Erythroblast (primary cell): Measurements from ENCODE around the gene SIGLEC8.

ENCODE experiments used
- GATA1 ChIP-seq: IDR thresholded peaks from 2 replicates; pipeline ENCODE4 v1.6.1; 2011; ENCODE audit warnings: low read depth, mild to moderate bottlenecking, control low read depth, low read length, moderate library complexity
- POLR2A ChIP-seq: IDR thresholded peaks from 2 replicates; pipeline ENCODE4 v1.6.1; 2011; ENCODE audit warnings: mild to moderate bottlenecking, low read length

DNA sequence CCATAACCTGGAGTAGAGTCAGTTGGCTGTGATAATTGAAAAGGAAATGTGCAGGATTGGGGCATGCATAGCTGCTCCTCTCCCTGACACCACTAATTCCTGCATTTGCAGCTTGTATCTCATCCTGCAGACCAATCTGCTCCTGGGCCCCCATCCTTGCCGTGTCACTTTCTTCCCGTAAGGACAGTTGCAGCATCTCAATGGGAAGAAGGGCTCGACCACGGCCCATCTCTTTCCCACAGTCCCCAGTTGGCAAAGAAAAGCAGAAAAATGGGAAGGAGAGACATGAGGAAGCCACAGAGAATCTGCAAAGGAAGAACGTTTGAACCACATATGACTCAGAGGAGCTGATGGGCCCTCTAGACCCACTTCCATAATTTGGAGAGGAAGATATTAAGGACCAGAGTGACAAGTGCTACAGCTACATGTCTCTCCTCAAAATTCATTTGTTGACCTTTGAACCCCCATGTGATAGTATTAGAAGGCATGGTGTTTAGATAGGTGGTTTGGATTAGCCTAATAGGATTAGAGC lies 45.1 kb upstream of the SIGLEC8 start:
- no peak for TF ChIP-seq POLR2A
- no peak for TF ChIP-seq GATA1
